Measurements from ENCODE around the gene TCTN2. TPM values are rescaled to one million over a fixed set of nuclear protein-coding genes. Genes with fewer than 3 reads are reported as not detected.

The TCTN2 gene
- 15.6 and 15.8 TPM in 2 replicates for total RNA-seq (ENCODE audit: low replicate concordance)

DNA sequence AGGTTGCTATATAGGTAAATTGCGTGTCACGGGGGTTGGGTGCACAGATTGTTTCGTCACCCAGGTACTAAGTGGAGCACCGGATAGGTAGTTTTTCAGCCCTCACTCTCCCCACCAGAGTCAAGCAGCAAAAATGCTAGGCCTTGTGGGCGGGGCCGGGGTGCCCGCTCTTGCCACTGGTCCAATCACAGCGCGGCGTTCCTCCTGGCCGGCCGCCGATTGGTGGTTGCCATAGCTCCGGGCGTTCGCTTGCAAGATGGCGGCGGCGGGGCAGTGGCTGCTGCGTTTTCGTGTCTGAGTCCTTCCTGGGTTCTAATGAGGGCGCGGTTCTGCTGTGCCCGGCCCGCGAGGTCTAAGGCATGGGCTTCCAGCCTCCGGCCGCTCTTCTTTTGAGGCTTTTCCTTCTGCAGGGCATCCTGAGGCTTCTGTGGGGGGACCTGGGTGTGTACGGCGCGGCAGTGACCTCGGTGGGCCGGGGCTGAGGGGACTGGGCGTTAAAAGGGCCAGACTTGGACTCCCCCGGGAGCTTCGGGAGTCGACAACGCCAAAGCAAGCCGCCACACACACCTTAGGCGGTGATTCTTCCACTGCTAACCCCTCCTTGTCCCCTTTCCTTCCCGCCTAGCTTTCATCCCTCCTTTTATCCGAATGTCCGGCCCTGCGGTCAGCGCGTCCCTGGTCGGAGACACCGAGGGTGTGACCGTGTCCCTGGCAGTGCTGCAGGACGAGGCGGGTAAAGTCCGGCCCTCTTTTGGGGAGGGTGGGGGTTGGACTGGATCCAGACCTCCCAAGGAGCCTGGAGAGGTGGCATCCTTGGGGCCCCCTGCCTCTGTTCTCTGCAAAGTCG, at the start of gene TCTN2:
Gene TCTN2, plus strand, starts transcription at position 232 of the 847 bp plus-strand sequence. Its CDS starts 128 bp downstream, at position 360.
- peaks cover 12% of the 10 kb centered on the region for H3K36me3 Mint-ChIP-seq
- no peaks in the 10 kb centered on the region for H3K9me3 Mint-ChIP-seq
- H3K4me3 ChIP-seq: peak within 1 kb of the TSS; percentile 92
- peaks cover 4% of the 10 kb centered on the region for H3F3A ChIP-seq (ENCODE audit: low read depth)
- no peaks in the 10 kb centered on the region for H3K9me3 ChIP-seq (ENCODE audit: low read depth)
- no peaks in the 10 kb centered on the region for H3K4me1 ChIP-seq
- H3K27ac Mint-ChIP-seq: peak within 1 kb of the TSS; percentile 46
- H2AFZ ChIP-seq (replicated peaks): peak within 1 kb of the TSS; percentile 93
- no peaks in the 10 kb centered on the region for H3K36me3 ChIP-seq
- H3K27ac ChIP-seq: no peak within 1 kb of the TSS
- no peaks in the 10 kb centered on the region for H4K20me1 ChIP-seq (ENCODE audit: low read depth)
- peaks cover 6% of the 10 kb centered on the region for H3K27me3 Mint-ChIP-seq (ENCODE audit: insufficient read depth, low read depth)
- H3K4me1 Mint-ChIP-seq: peaks cover 15% of the 10 kb centered on the region
- H3K4me2 ChIP-seq: peak within 1 kb of the TSS; percentile 97
- no peak for TF ChIP-seq CTCF (IDR thresholded peaks at IDR 0.05)
- no peaks in the 10 kb centered on the region for H3K79me2 ChIP-seq (ENCODE audit: low read depth)
- peak within 1 kb of the TSS; percentile 68 for H3K9ac ChIP-seq
- DNase-seq (ENCODE audit: low spot score): peak; percentile 97
- H3K4me3 Mint-ChIP-seq: peak within 1 kb of the TSS; percentile 92
- no peaks in the 10 kb centered on the region for H3K27me3 ChIP-seq

- Histone ChIP-seq H3K27ac (no peak overlapping the region), H3K4me3 (no peak overlapping the region), H3K27me3 (no peaks in the 10 kb centered on the region), H3K79me2 (ENCODE audit: low read depth) (no peaks in the 10 kb centered on the region), H2AFZ (replicated peaks) (no peak overlapping the region), H3K36me3 (peaks cover 9% of the 10 kb centered on the region), H3K9me3 (ENCODE audit: low read depth) (no peaks in the 10 kb centered on the region), H3K4me1 (no peaks in the 10 kb centered on the region), H3F3A (ENCODE audit: low read depth) (peaks cover 50% of the 10 kb centered on the region), H3K9ac (no peak overlapping the region), H3K4me2 (no peak overlapping the region), H4K20me1 (ENCODE audit: low read depth) (no peaks in the 10 kb centered on the region)
- TF ChIP-seq EZH2phosphoT487 (IDR thresholded peaks at IDR 0.05) (no peak), CTCF (IDR thresholded peaks at IDR 0.05) (no peak), EZH2 (IDR thresholded peaks at IDR 0.05) (no peak)
- Mint-ChIP-seq H3K9me3 (no peaks in the 10 kb centered on the region), H3K36me3 (peaks cover 24% of the 10 kb centered on the region), H3K4me1 (no peaks in the 10 kb centered on the region), H3K27me3 (ENCODE audit: insufficient read depth, low read depth) (no peaks in the 10 kb centered on the region), H3K4me3 (no peak overlapping the region), H3K27ac (no peak overlapping the region)
- DNase-seq (ENCODE audit: low spot score): no peak
These were observed 49.0 kb upstream of the TCTN2 start for GRCh38 chr12:123621619-123622530.

DNA sequence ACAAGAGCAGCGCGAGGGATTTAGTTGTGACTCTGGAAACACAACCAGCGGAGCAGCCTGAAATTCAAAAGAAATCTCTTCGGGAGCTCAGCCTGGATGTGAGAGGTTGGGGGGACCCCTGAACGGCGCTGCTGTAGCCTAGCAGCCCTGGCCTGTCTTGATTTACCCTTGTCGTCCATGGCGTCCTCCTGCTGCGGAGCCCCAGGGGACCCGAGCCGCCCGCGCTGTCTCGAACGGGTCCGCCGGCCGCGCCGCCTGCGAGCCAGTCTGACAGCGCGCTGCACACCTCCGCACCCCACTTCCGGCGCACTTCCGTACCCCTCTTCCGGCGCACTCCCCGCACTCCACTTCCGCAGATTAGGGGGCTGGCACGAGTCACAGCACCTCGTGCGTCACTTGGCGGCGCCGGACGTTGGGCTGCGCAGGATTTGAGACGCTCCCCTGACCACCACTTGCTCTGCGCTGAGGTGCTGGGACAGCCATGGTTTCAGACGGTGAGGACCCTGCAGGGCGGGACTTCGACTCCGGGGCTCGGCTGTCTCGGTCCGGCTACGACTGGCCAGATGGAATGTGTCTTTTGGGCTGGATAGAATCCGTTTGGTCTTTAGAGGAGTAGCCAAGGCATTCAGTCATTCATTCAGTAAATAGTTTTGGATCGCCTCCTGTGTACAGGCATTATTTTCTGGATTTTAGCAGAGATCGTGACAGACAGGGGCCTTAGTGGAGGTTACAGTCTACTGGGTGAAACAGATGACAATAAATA, 37.4 kb upstream of the TCTN2 start, which contains the start of the genes EIF2B1 and GTF2H3:
Gene EIF2B1, minus strand, starts transcription at position 308 of the 763 bp plus-strand sequence. Its CDS starts 129 bp downstream, at position 179.
Gene GTF2H3, plus strand, starts transcription at position 451 of the 763 bp plus-strand sequence. Its CDS starts 31 bp downstream, at position 482.
- Histone ChIP-seq H3K27ac (peak within 1 kb of the TSS; percentile 20), H3K9ac (peak within 1 kb of the TSS; percentile 91), H3K9me3 (ENCODE audit: low read depth) (no peaks in the 10 kb centered on the region), H3K27me3 (no peaks in the 10 kb centered on the region), H3F3A (ENCODE audit: low read depth) (no peaks in the 10 kb centered on the region), H3K4me3 (peak within 1 kb of the TSS; percentile 84), H4K20me1 (ENCODE audit: low read depth) (no peaks in the 10 kb centered on the region), H2AFZ (replicated peaks) (peak within 1 kb of the TSS; percentile 93), H3K36me3 (no peaks in the 10 kb centered on the region), H3K79me2 (ENCODE audit: low read depth) (peaks cover 41% of the 10 kb centered on the region), H3K4me2 (peak within 1 kb of the TSS; percentile 99), H3K4me1 (peaks cover 6% of the 10 kb centered on the region)
- Mint-ChIP-seq H3K27me3 (ENCODE audit: insufficient read depth, low read depth) (peaks cover 4% of the 10 kb centered on the region), H3K27ac (peak within 1 kb of the TSS; percentile 97), H3K9me3 (no peaks in the 10 kb centered on the region), H3K36me3 (peaks cover 10% of the 10 kb centered on the region), H3K4me1 (peaks cover 15% of the 10 kb centered on the region), H3K4me3 (peak within 1 kb of the TSS; percentile 93)
- DNase-seq (ENCODE audit: low spot score): peak; percentile 99
- TF ChIP-seq CTCF (IDR thresholded peaks at IDR 0.05): no peak
- no peak for TF ChIP-seq EZH2 (IDR thresholded peaks at IDR 0.05)
- TF ChIP-seq EZH2phosphoT487 (IDR thresholded peaks at IDR 0.05): no peak
